Measurements from ENCODE around the gene QPRT.
"Not testable (repeated sequence)": the region's sequence is repeated elsewhere in the genome, so short reads cannot be mapped to it uniquely, and the experiment has no call there.

Gene QPRT
- 1.1 to 2.8 (median 1.7) reads per million in 9 experiments for total RNA-seq

- Mint-ChIP-seq H3K9me3 (no peaks in the 10 kb centered on the region), H3K4me3 (peak within 1 kb of the TSS; percentile 36 to 52), H3K4me1 (ENCODE audit: low read depth in 2 of 2) (peaks cover 11 to 12% of the 10 kb centered on the region in 2 donors), H3K27ac (peak within 1 kb of the TSS; percentile 41 to 72), H3K36me3 (ENCODE audit: insufficient read depth) (no peaks in the 10 kb centered on the region), H3K27me3 (no peaks in the 10 kb centered on the region)
- no peak for ATAC-seq (replicated peaks)
- DNase-seq = no peak
Measured at GRCh38 chr16:29678691-29679267, at the start of gene QPRT. QPRT (plus strand) TSS chr16:29679180; CDS start chr16:29679198, 18 bp downstream.

- Mint-ChIP-seq H3K4me1 (ENCODE audit: low read depth in 2 of 2) (peaks cover 7 to 12% of the 10 kb centered on the region in 2 donors), H3K36me3 (ENCODE audit: insufficient read depth) (peaks cover 11% of the 10 kb centered on the region)
- not testable (repeated sequence) for DNase-seq; H3K27me3 Mint-ChIP-seq; ATAC-seq (replicated peaks); H3K4me3 Mint-ChIP-seq; H3K27ac Mint-ChIP-seq; H3K9me3 Mint-ChIP-seq
Measured at GRCh38 chr16:29629318-29629717, 49.7 kb upstream of the QPRT start.

- not testable (repeated sequence) for ATAC-seq (replicated peaks)
Measured at GRCh38 chr16:29631658-29632057, 47.3 kb upstream of the QPRT start.

DNA sequence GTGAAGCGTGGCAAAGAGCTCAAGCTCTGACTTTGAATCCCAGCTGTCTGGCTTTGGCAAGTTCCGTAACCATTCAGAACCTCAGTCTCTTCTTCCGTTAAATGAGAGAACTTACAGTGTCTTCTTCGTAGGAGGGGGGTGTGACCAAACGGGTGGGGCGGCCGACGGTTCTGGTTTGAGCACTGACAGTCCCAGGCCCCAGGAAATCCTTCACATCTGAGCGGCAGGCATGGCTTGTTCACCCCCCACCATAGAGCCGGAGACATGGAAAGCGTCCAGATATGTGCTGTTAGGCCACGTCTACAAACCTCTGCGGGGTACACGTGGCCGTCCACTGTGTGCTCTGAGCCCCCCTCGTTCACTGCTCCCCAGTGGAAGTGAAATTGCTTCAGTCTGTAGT lies 43.1 kb upstream of the QPRT start:
- not testable (repeated sequence) for H3K4me1 Mint-ChIP-seq (ENCODE audit: low read depth in 2 of 2); DNase-seq; H3K9me3 Mint-ChIP-seq; H3K27me3 Mint-ChIP-seq; ATAC-seq (replicated peaks); H3K36me3 Mint-ChIP-seq (ENCODE audit: insufficient read depth); H3K4me3 Mint-ChIP-seq; H3K27ac Mint-ChIP-seq

More at GRCh38 chr16:29631658-29632057, 47.3 kb upstream of the QPRT start:
- H3K4me3 Mint-ChIP-seq; H3K27ac Mint-ChIP-seq; H3K9me3 Mint-ChIP-seq; H3K27me3 Mint-ChIP-seq; H3K36me3 Mint-ChIP-seq (ENCODE audit: insufficient read depth); DNase-seq: not testable (repeated sequence)
- H3K4me1 Mint-ChIP-seq (ENCODE audit: low read depth in 2 of 2) = peaks cover 7 to 12% of the 10 kb centered on the region in 2 donors

- H3K4me1 Mint-ChIP-seq (ENCODE audit: low read depth in 2 of 2) = peaks cover 12 to 13% of the 10 kb centered on the region in 2 donors
- H3K27ac Mint-ChIP-seq; ATAC-seq (replicated peaks); H3K9me3 Mint-ChIP-seq; H3K27me3 Mint-ChIP-seq; H3K4me3 Mint-ChIP-seq; H3K36me3 Mint-ChIP-seq (ENCODE audit: insufficient read depth); DNase-seq: not testable (repeated sequence)
Measured at GRCh38 chr16:29636368-29636767, 42.6 kb upstream of the QPRT start.

DNA sequence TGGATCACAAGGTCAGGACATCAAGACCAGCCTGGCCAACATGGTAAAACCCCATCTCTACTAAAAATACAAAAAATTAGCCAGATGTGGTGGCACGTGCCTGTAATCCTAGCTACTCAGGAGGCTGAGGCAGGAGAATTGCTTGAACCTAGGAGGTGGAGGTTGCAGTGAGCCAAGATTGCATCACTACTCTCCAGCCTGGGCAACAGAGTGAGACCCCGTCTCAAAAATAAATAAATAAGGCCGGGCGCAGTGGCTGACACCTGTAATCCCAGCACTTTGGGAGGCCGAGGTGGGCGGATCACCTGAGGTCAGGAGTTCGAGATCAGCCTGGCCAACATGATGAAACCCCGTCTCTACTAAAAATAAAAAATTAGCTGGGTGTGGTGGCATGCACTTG lies 40.2 kb upstream of the QPRT start:
- not testable (repeated sequence) for H3K27ac Mint-ChIP-seq

GRCh38 chr16:29641561-29641960 lies 37.4 kb upstream of the QPRT start:
- Mint-ChIP-seq H3K4me3 (peak overlapping the region; percentile 80 to 82), H3K27me3 (no peaks in the 10 kb centered on the region), H3K4me1 (ENCODE audit: low read depth in 2 of 2) (peaks cover 25 to 26% of the 10 kb centered on the region in 2 donors), H3K9me3 (no peaks in the 10 kb centered on the region), H3K27ac (peak overlapping the region; percentile 91 to 92), H3K36me3 (ENCODE audit: insufficient read depth) (peaks cover 6% of the 10 kb centered on the region)
- ATAC-seq (replicated peaks) (peak; percentile 33), DNase-seq (no peak)

More for the DNA sequence above, 40.2 kb upstream of the QPRT start:
- H3K36me3 Mint-ChIP-seq (ENCODE audit: insufficient read depth); ATAC-seq (replicated peaks); DNase-seq; H3K27me3 Mint-ChIP-seq; H3K4me3 Mint-ChIP-seq; H3K9me3 Mint-ChIP-seq: not testable (repeated sequence)
- peaks cover 18 to 19% of the 10 kb centered on the region in 2 donors for H3K4me1 Mint-ChIP-seq (ENCODE audit: low read depth in 2 of 2)

DNA sequence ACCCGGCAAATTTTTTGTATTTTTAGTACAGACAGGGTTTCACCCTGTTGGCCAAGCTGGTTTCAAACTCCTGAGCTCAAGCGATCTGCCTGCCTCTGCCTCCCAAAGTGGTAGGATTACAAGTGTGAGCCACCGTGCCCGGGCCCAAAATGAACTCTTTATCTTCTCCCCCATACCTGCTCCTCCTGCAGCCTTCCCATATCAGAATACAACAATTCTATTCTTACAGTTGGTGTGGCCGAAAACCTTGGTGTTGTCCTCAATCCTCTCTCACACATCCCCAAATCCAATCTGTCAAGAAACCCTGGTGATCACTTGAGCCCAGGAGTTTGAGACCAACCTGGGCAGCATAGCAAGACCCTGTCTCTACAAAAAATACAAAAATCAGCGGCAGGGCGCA lies 35.4 kb upstream of the QPRT start:
- DNase-seq (no peak), ATAC-seq (replicated peaks) (no peak)
- Mint-ChIP-seq H3K27ac (peak overlapping the region in 1 of 2 donors; percentile 65), H3K4me1 (ENCODE audit: low read depth in 2 of 2) (peaks cover 25 to 26% of the 10 kb centered on the region in 2 donors), H3K36me3 (ENCODE audit: insufficient read depth) (peaks cover 8% of the 10 kb centered on the region), H3K9me3 (no peaks in the 10 kb centered on the region), H3K4me3 (no peak overlapping the region), H3K27me3 (no peaks in the 10 kb centered on the region)

DNA sequence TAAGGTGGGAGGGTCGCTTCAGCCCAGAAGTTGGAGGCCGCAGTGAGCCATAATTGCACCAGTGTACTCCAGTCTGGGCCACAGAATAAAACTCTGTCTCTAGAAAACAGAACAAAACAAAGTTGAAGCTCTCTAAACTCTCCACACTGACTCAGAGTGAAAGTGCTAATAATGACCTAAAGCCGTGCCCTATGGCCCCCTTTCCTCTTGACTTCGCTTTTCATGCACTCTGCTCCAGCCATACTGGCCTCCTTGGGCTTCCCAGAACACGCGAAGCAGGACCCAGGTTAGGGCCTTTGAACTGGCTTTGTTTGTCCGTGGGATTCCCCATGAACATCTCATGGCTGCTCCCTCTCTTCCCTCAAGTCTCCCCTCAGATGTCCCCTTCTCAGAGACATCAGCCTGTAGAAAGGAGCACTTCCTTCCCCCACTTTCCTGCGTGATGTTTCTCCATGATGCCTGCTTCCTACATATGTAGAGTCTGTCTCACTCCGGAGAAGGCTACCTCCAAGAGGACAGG lies 34.6 kb upstream of the QPRT start:
- H3K9me3 Mint-ChIP-seq = no peaks in the 10 kb centered on the region
- H3K36me3 Mint-ChIP-seq (ENCODE audit: insufficient read depth) = peaks cover 8% of the 10 kb centered on the region
- ATAC-seq (replicated peaks) = no peak
- H3K4me1 Mint-ChIP-seq (ENCODE audit: low read depth in 2 of 2) = peaks cover 25 to 26% of the 10 kb centered on the region in 2 donors
- no peak overlapping the region for H3K4me3 Mint-ChIP-seq
- DNase-seq = no peak
- no peaks in the 10 kb centered on the region for H3K27me3 Mint-ChIP-seq
- no peak overlapping the region for H3K27ac Mint-ChIP-seq

GRCh38 chr16:29644973-29645693 lies 33.8 kb upstream of the QPRT start:
- H3K36me3 Mint-ChIP-seq (ENCODE audit: insufficient read depth) = peaks cover 8% of the 10 kb centered on the region
- no peak overlapping the region for H3K4me3 Mint-ChIP-seq
- H3K27me3 Mint-ChIP-seq = no peaks in the 10 kb centered on the region
- ATAC-seq (replicated peaks) (no peak), DNase-seq (no peak)
- no peaks in the 10 kb centered on the region for H3K9me3 Mint-ChIP-seq
- peak overlapping the region; percentile 62 to 82 for H3K27ac Mint-ChIP-seq
- H3K4me1 Mint-ChIP-seq (ENCODE audit: low read depth in 2 of 2) = peaks cover 25 to 31% of the 10 kb centered on the region in 2 donors

DNA sequence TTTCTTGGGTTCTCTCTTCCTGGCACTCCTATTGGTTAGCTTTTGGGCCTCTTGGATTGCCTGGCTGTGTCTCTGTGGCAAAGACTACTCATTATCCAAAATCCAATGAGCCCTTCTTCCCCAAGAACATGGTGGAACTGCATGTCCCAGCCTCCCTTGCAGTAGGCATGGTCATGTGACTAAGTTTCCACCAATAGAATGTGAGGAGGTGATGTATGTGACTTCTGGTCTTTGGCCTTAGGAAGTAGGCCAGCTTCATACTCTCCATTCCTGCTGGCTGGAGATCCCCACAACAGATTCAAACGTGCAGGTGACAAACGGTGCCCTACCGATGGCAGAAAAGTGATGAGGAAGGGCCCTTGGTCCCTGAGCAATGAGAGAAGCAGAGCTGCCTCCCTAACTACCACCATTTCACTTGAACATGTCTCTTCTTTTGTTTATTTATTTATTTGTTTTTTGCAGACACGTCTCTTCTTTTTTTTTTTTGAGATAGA lies 33.2 kb upstream of the QPRT start:
- no peaks in the 10 kb centered on the region for H3K9me3 Mint-ChIP-seq
- H3K27me3 Mint-ChIP-seq = no peaks in the 10 kb centered on the region
- peaks cover 20 to 25% of the 10 kb centered on the region in 2 donors for H3K4me1 Mint-ChIP-seq (ENCODE audit: low read depth in 2 of 2)
- DNase-seq (no peak), ATAC-seq (replicated peaks) (no peak)
- peak overlapping the region; percentile 62 to 82 for H3K27ac Mint-ChIP-seq
- no peak overlapping the region for H3K4me3 Mint-ChIP-seq
- peaks cover 8% of the 10 kb centered on the region for H3K36me3 Mint-ChIP-seq (ENCODE audit: insufficient read depth)

DNA sequence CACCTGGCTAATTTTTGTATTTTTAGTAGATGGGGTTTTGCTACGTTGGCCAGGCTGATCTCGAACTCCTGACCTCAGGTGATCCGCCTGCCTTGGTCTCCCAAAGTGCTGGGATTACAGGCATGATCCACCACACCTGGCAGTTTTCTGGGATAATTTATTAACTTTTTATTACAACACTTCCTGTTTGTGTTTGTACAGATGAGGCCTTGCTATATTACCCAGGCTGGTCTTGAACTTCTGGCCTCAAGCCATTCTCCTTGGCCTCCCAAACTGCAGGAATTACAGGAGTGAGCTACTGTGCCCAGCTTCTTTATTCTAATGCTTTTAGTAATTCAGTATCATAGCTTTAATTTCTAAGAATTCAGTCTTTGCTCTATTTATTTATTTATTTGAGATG lies 32.0 kb upstream of the QPRT start:
- peaks cover 8 to 14% of the 10 kb centered on the region in 2 donors for H3K4me1 Mint-ChIP-seq (ENCODE audit: low read depth in 2 of 2)
- no peaks in the 10 kb centered on the region for H3K9me3 Mint-ChIP-seq

DNA sequence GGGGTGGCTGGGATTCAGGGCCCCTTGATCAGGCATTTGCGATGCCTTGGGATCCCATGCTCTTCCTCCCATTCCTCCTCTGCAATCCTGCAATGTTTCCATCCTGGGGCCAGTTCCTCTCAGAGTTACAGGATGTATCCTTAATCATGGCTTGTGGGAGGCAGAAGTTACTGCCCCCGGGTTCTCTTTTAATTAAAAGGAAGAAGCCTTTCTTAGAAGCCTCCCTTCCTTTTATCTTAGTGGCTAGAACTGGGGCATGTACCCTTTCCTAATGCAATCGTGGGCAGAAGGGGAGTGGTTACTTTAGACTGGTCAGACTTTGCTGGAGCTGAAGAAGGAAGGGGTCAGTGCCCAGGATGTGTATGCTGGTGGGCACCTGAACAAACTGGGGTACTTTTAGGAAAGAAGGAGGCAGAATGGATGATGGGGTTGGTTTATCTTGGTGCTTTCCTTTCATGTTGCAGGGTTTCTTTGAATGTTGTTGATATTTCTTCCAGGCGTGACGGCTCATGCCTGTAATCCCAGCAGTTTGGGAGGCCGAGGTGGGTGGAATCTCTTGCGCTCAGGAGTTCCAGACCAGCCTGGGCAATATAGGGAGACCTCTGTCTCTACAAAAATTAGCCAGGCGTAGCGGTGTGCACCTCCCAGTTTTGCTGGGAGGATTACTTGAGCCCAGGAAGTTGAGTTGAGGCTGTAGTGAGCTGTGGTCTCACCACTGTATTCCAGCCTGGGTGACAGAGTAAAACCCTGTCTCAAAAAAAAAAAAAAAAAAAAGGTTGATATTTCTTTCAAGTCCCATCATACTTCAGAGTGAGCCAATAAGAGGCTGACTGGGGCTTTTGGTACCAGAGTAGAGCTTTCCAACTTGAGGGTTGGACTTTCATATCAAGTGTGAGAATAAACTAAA lies 29.1 kb upstream of the QPRT start:
- H3K27ac Mint-ChIP-seq = no peak overlapping the region
- no peak for ATAC-seq (replicated peaks)
- H3K4me3 Mint-ChIP-seq = no peak overlapping the region
- H3K4me1 Mint-ChIP-seq (ENCODE audit: low read depth in 2 of 2) = peaks cover 9% of the 10 kb centered on the region in 2 donors
- H3K36me3 Mint-ChIP-seq (ENCODE audit: insufficient read depth) = peaks cover 2% of the 10 kb centered on the region
- no peaks in the 10 kb centered on the region for H3K27me3 Mint-ChIP-seq
- DNase-seq = no peak
- H3K9me3 Mint-ChIP-seq = no peaks in the 10 kb centered on the region

More for the DNA sequence above, 32.0 kb upstream of the QPRT start:
- ATAC-seq (replicated peaks) (no peak), DNase-seq (no peak)
- Mint-ChIP-seq H3K36me3 (ENCODE audit: insufficient read depth) (peaks cover 2% of the 10 kb centered on the region), H3K27ac (no peak overlapping the region), H3K4me3 (no peak overlapping the region), H3K27me3 (no peaks in the 10 kb centered on the region)
